HG02840 (cell line): ENCODE results near the gene ITIH5.
"Not testable (repeated sequence)": the region's sequence is repeated elsewhere in the genome, so short reads cannot be mapped to it uniquely, and the experiment has no call there.

Source experiments
- ATAC-seq: cut with Tn5 transposase; IDR thresholded peaks from one replicate; pipeline ENCODE4 v1.9.1; 2021; ENCODE audit warnings: mild to moderate bottlenecking, moderate library complexity, moderate number of reproducible peaks; ENCODE audit not compliant: unreplicated experiment, low FRiP score

The ITIH5 gene

GRCh38 chr10:7689591-7689990, 22.8 kb upstream of the ITIH5 start:
- ATAC-seq, result no peak

GRCh38 chr10:7687228-7687907, 20.6 kb upstream of the ITIH5 start:
- ATAC-seq, result peak; percentile 82

GRCh38 chr10:7686351-7687171, 19.8 kb upstream of the ITIH5 start:
- no peak for ATAC-seq

- ATAC-seq, result not testable (repeated sequence)
These were observed 13.3 kb upstream of the ITIH5 start for GRCh38 chr10:7680078-7680477.

- no peak for ATAC-seq
These were observed 12.5 kb upstream of the ITIH5 start for GRCh38 chr10:7679256-7679655.

GRCh38 chr10:7672341-7673134, 5.8 kb upstream of the ITIH5 start:
- ATAC-seq, result no peak

GRCh38 chr10:7670157-7670556, 3.4 kb upstream of the ITIH5 start:
- ATAC-seq, result no peak

GRCh38 chr10:7667262-7668141, 736 bp upstream of the ITIH5 start:
- ATAC-seq, result no peak

- ATAC-seq, result no peak
These were observed 999 bp downstream of the ITIH5 start for GRCh38 chr10:7665767-7666166.

GRCh38 chr10:7664707-7665106, 2.1 kb downstream of the ITIH5 start:
- no peak for ATAC-seq

- no peak for ATAC-seq
These were observed 4.2 kb downstream of the ITIH5 start for GRCh38 chr10:7662522-7662921.

GRCh38 chr10:7659560-7659959, 7.2 kb downstream of the ITIH5 start:
- no peak for ATAC-seq

GRCh38 chr10:7657552-7657951, 9.2 kb downstream of the ITIH5 start:
- no peak for ATAC-seq

- ATAC-seq, result not testable (repeated sequence)
These were observed 9.7 kb downstream of the ITIH5 start for GRCh38 chr10:7657079-7657478.

- no peak for ATAC-seq
These were observed 14.8 kb downstream of the ITIH5 start for GRCh38 chr10:7651853-7652470.

GRCh38 chr10:7649673-7650300, 17.0 kb downstream of the ITIH5 start:
- no peak for ATAC-seq

- no peak for ATAC-seq
These were observed 19.6 kb downstream of the ITIH5 start for GRCh38 chr10:7647062-7647664.

GRCh38 chr10:7642491-7643011, 24.2 kb downstream of the ITIH5 start:
- ATAC-seq, result no peak
